Thyroid gland (tissue), 4 donors: ENCODE results near the gene TMEM242. TPM values are rescaled to one million over a fixed set of nuclear protein-coding genes. Genes with fewer than 3 reads are reported as not detected.

Source experiments
- DNase-seq, 2 donors: peaks; one replicate each; pipeline ENCODE4 v3.0.0-alpha.2; 2019
- H3K27ac ChIP-seq, 3 donors: fragments of 200-600 bp; sonication (generic); 1 replicate in 2 of 3; 2 replicates in 1 of 3; pipeline ENCODE4 v1.5.1; 2016 to 2019; ENCODE audit warnings: mild to moderate bottlenecking in 1 of 3, moderate library complexity in 1 of 3
- H3K27me3 ChIP-seq: fragments of 200-600 bp; sonication (generic); one replicate; pipeline ENCODE4 v1.5.1; 2019
- H3K36me3 ChIP-seq, 2 donors: fragments of 200-600 bp; sonication (generic); one replicate each; pipeline ENCODE4 v1.5.1; 2016 to 2019
- H3K4me1 ChIP-seq, 2 donors: fragments of 200-600 bp; sonication (generic); one replicate each; pipeline ENCODE4 v1.5.1; 2017 to 2019
- H3K4me3 ChIP-seq, 3 donors: fragments of 200-600 bp; sonication (generic); replicated peaks in 1 of 3; 1 replicate in 2 of 3; 2 replicates in 1 of 3; pipeline ENCODE4 v1.5.1; 2016; ENCODE audit warnings: mild to moderate bottlenecking in 1 of 3
- H3K9me3 ChIP-seq: fragments of 200-600 bp; sonication (generic); one replicate; pipeline ENCODE4 v1.5.1; 2017
- CTCF ChIP-seq, 6 experiments: fragments of 200-600 bp in 3 of 6; fragments of 450-650 bp in 3 of 6; sonication (generic) in 3 of 6; IDR thresholded peaks; one replicate each; pipeline ENCODE4 v1.5.1; 2016 to 2019; ENCODE audit warnings: antibody characterized with exemption in 6 of 6, mild to moderate bottlenecking in 2 of 6, inconsistent platforms in 1 of 6, moderate library complexity in 1 of 6
- POLR2A ChIP-seq, 2 donors: fragments of 450-650 bp; IDR thresholded peaks; one replicate each; pipeline ENCODE4 v1.6.1; 2017; ENCODE audit warnings: antibody characterized with exemption in 2 of 2, mild to moderate bottlenecking in 2 of 2, moderate library complexity in 1 of 2
- WGBS, 2 donors: methylation state at CpG; one replicate each; pipeline ENCODE4 v1.1.5; 2017; 5-methylcytosine and 5-hydroxymethylcytosine counted together
- intact Hi-C: fragments of 100-400 bp; cut with DNase I; formaldehyde crosslinking; loops from one replicate; pipeline ENCODE4 v1.15.1; 2023
- total RNA-seq, 4 donors: library from RNA; depleted of rRNA; stranded (reverse); fragments of >200 nt; gene quantifications; one replicate each; pipeline ENCODE4 v1.2.3, GENCODE V29; 2016

The TMEM242 gene
- total RNA-seq, 4 donors from 2014 or later: 7.0 to 14.0 (median 9.7) TPM

- intact Hi-C loops: no loop called here
These were observed 10.2 kb upstream of the TMEM242 start for GRCh38 chr6:157333537-157333936.

GRCh38 chr6:157332813-157333212 lies 9.5 kb upstream of the TMEM242 start:
- intact Hi-C loops: no loop called here
- no peak for DNase-seq
- no peaks in the 10 kb centered on the region for H3K9me3 ChIP-seq
- TF ChIP-seq CTCF (IDR thresholded peaks at IDR 0.05) (no peak), POLR2A (IDR thresholded peaks at IDR 0.05) (no peak)
- no peak overlapping the region for H3K4me3 ChIP-seq
- no peaks in the 10 kb centered on the region for H3K4me1 ChIP-seq
- WGBS, 2 donors: 84 to 85% methylated on average over 6 of the region's 7 CpGs
- no peaks in the 10 kb centered on the region for H3K36me3 ChIP-seq
- H3K27ac ChIP-seq: no peak overlapping the region
- H3K27me3 ChIP-seq: no peaks in the 10 kb centered on the region

More at GRCh38 chr6:157333537-157333936, 10.2 kb upstream of the TMEM242 start:
- H3K27me3 ChIP-seq: no peaks in the 10 kb centered on the region
- 81 to 83% methylated on average over 4 of the region's 4 CpGs for WGBS, 2 donors
- H3K4me1 ChIP-seq: no peaks in the 10 kb centered on the region
- TF ChIP-seq POLR2A (IDR thresholded peaks at IDR 0.05) (no peak), CTCF (IDR thresholded peaks at IDR 0.05) (no peak)
- no peaks in the 10 kb centered on the region for H3K9me3 ChIP-seq
- H3K27ac ChIP-seq: no peak overlapping the region
- no peak overlapping the region for H3K4me3 ChIP-seq
- DNase-seq: no peak
- no peaks in the 10 kb centered on the region for H3K36me3 ChIP-seq

GRCh38 chr6:157330831-157331230 lies 7.5 kb upstream of the TMEM242 start:
- Histone ChIP-seq H3K9me3 (no peaks in the 10 kb centered on the region), H3K4me3 (no peak overlapping the region), H3K4me1 (no peaks in the 10 kb centered on the region), H3K27ac (no peak overlapping the region), H3K27me3 (no peaks in the 10 kb centered on the region), H3K36me3 (no peaks in the 10 kb centered on the region)
- intact Hi-C loops: no loop called here
- TF ChIP-seq POLR2A (IDR thresholded peaks at IDR 0.05) (no peak), CTCF (IDR thresholded peaks at IDR 0.05) (no peak)
- DNase-seq: no peak
- WGBS, 2 donors: 77 to 91% methylated on average over 2 of the region's 2 CpGs

- Histone ChIP-seq H3K4me1 (no peaks in the 10 kb centered on the region), H3K4me3 (no peak overlapping the region), H3K9me3 (no peaks in the 10 kb centered on the region), H3K27ac (no peak overlapping the region), H3K36me3 (no peaks in the 10 kb centered on the region), H3K27me3 (no peaks in the 10 kb centered on the region)
- intact Hi-C loops: no loop called here
- 78 to 88% methylated on average over 1 of the region's 1 CpG for WGBS, 2 donors
- TF ChIP-seq POLR2A (IDR thresholded peaks at IDR 0.05): no peak
- TF ChIP-seq CTCF (IDR thresholded peaks at IDR 0.05): no peak
- no peak for DNase-seq
These were observed 6.5 kb upstream of the TMEM242 start for GRCh38 chr6:157329829-157330228.

GRCh38 chr6:157328108-157328692 lies 4.9 kb upstream of the TMEM242 start:
- peaks cover 4 to 7% of the 10 kb centered on the region in 2 donors for H3K4me1 ChIP-seq
- no peak for TF ChIP-seq CTCF (IDR thresholded peaks at IDR 0.05)
- no peak for TF ChIP-seq POLR2A (IDR thresholded peaks at IDR 0.05)
- no peak overlapping the region for H3K4me3 ChIP-seq
- no peak overlapping the region for H3K27ac ChIP-seq
- DNase-seq: no peak
- no peaks in the 10 kb centered on the region for H3K36me3 ChIP-seq
- WGBS, 2 donors: 62 to 66% methylated on average over 5 of the region's 5 CpGs
- H3K9me3 ChIP-seq: no peaks in the 10 kb centered on the region
- intact Hi-C loops: no loop called here
- H3K27me3 ChIP-seq: no peaks in the 10 kb centered on the region
